Testis (tissue), 2 donors: Measurements from ENCODE around the gene SAMD4B.

ENCODE experiments used
- POLR2A ChIP-seq: fragments of 450-650 bp; IDR thresholded peaks from one replicate; pipeline ENCODE4 v1.6.1; 2017; ENCODE audit warnings: antibody characterized with exemption, mild to moderate bottlenecking, moderate library complexity
- TF ChIP-seq, protein P1 (sequence below), 3 experiments: fragments of 450-650 bp in 2 of 3; fragments of 200-600 bp in 1 of 3; sonication (generic) in 1 of 3; IDR thresholded peaks; one replicate each; pipeline ENCODE4 v1.5.1; 2016 to 2019; ENCODE audit warnings: antibody characterized with exemption in 3 of 3, mild to moderate bottlenecking in 2 of 3, moderate library complexity in 1 of 3

- TF ChIP-seq, protein P1, sequence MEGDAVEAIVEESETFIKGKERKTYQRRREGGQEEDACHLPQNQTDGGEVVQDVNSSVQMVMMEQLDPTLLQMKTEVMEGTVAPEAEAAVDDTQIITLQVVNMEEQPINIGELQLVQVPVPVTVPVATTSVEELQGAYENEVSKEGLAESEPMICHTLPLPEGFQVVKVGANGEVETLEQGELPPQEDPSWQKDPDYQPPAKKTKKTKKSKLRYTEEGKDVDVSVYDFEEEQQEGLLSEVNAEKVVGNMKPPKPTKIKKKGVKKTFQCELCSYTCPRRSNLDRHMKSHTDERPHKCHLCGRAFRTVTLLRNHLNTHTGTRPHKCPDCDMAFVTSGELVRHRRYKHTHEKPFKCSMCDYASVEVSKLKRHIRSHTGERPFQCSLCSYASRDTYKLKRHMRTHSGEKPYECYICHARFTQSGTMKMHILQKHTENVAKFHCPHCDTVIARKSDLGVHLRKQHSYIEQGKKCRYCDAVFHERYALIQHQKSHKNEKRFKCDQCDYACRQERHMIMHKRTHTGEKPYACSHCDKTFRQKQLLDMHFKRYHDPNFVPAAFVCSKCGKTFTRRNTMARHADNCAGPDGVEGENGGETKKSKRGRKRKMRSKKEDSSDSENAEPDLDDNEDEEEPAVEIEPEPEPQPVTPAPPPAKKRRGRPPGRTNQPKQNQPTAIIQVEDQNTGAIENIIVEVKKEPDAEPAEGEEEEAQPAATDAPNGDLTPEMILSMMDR (IDR thresholded peaks at IDR 0.05): no peak
- TF ChIP-seq POLR2A: no peak
Measured at GRCh38 chr19:39351537-39352064, 9.4 kb downstream of the SAMD4B start.
